Motor neuron (in vitro differentiated cells): ENCODE data around the gene SEMA6B. TPM values are rescaled to one million over a fixed set of nuclear protein-coding genes. Genes with fewer than 3 reads are reported as not detected.

ENCODE experiments used
- total RNA-seq, 8 experiments: library from RNA; unstranded; fragments of 300-600 nt; gene quantifications; 2 replicates each; pipeline versions ENCODE4 v1.2.3 to v1.2.4, GENCODE V29; 2022

SEMA6B gene
- total RNA-seq, 8 experiments from 2014 or later = 0.56 to 35.1 (median 13.7) TPM

Other genes starting within 250 kb of the SEMA6B start
- gene STAP2, start 220.9 kb downstream of the SEMA6B start, total RNA-seq = 1 to 10 TPM; 2.2 to 7.5 (median 4.6) TPM
- gene MPND, start 216.1 kb downstream of the SEMA6B start, total RNA-seq = 10 to 100 TPM in 6 of 8 experiments, 1 to 10 TPM in 2; 4.1 to 20.0 (median 13.2) TPM
- 10 to 100 TPM; 24.6 to 62.9 (median 40.6) TPM for gene SH3GL1, start 159.1 kb downstream of the SEMA6B start, total RNA-seq
- gene CHAF1A, start 157.0 kb downstream of the SEMA6B start, total RNA-seq = 10 to 100 TPM in 3 of 8 experiments, 1 to 10 TPM in 5; 2.3 to 36.2 (median 3.1) TPM
- 10 to 100 TPM; 56.8 to 93.5 (median 74.0) TPM for gene UBXN6, start 101.9 kb downstream of the SEMA6B start, total RNA-seq
- gene HDGFL2, start 87.4 kb downstream of the SEMA6B start, total RNA-seq = 10 to 100 TPM; 29.2 to 87.0 (median 59.0) TPM
- gene PLIN4, start 41.2 kb downstream of the SEMA6B start, total RNA-seq = 1 to 10 TPM in 2 of 8 experiments, under 1 TPM in 6; 0.11 to 1.1 (median 0.50) TPM
- 1 to 10 TPM in 3 of 8 experiments, under 1 TPM in 5; 0.36 to 2.6 (median 0.64) TPM for gene PLIN5, start 24.5 kb downstream of the SEMA6B start, total RNA-seq
- gene LRG1, start 19.6 kb downstream of the SEMA6B start, total RNA-seq = under 1 TPM; 0.07 to 0.63 (median 0.22) TPM
- gene TNFAIP8L1, start 79.8 kb upstream of the SEMA6B start, total RNA-seq = 1 to 10 TPM in 7 of 8 experiments, under 1 TPM in 1; 0.61 to 5.7 (median 2.6) TPM
- 100 to 1,000 TPM in 1 of 8 experiments, 10 to 100 TPM in 7; 46.4 to 111 (median 69.0) TPM for gene MYDGF, start 110.7 kb upstream of the SEMA6B start, total RNA-seq
- gene DPP9, start 164.2 kb upstream of the SEMA6B start, total RNA-seq = 10 to 100 TPM; 12.5 to 49.3 (median 21.2) TPM
- gene FEM1A, start 232.1 kb upstream of the SEMA6B start, total RNA-seq = 1 to 10 TPM; 1.6 to 5.3 (median 2.9) TPM